ENCODE results near the gene EIPR1. TPM values are rescaled to one million over a fixed set of nuclear protein-coding genes. Genes with fewer than 3 reads are reported as not detected.

The EIPR1 gene
- total and polyA plus RNA-seq, 2 donors (not counting 3 experiments of a cell fraction or from before 2014, with no cell fraction given), result 30.8 to 57.3 TPM

GRCh38 chr2:3246406-3246805 is 131.2 kb downstream of the EIPR1 start:
- Histone ChIP-seq H3K27me3 (ENCODE audit: control insufficient read depth in 2 of 2, insufficient read depth in 2 of 2, low read length in 2 of 2) (no peaks in the 10 kb centered on the region), H3K36me3 (ENCODE audit: control insufficient read depth in 2 of 2, extremely low read depth in 1 of 2, insufficient read depth in 2 of 2, low read length in 2 of 2) (no peaks in the 10 kb centered on the region), H3K9me3 (replicated peaks; ENCODE audit: control insufficient read depth, insufficient read depth, low read length) (no peaks in the 10 kb centered on the region), H3K27ac (ENCODE audit: insufficient read depth, low read depth, low read length) (no peak overlapping the region), H3K4me1 (ENCODE audit: control insufficient read depth, extremely low read depth, insufficient read depth, low read length) (no peaks in the 10 kb centered on the region), H3K79me2 (ENCODE audit: control insufficient read depth, insufficient read depth, low read length) (no peaks in the 10 kb centered on the region), H3K4me3 (replicated peaks in 1 of 3; ENCODE audit: insufficient read depth in 1 of 3, low read depth in 1 of 3, low read length in 3 of 3) (no peak overlapping the region), H3K9me1 (replicated peaks; ENCODE audit: control insufficient read depth, extremely low read depth, insufficient read depth, low read length) (peaks cover 2% of the 10 kb centered on the region), H3K9ac (replicated peaks; ENCODE audit: extremely low read depth, insufficient read depth, low read length) (no peak overlapping the region), H4K20me1 (replicated peaks; ENCODE audit: control insufficient read depth, extremely low read depth, insufficient read depth, low read length) (no peaks in the 10 kb centered on the region), H3K4me2 (ENCODE audit: insufficient read depth, low read length) (no peak overlapping the region), H2AFZ (ENCODE audit: low read depth, low read length) (no peak overlapping the region)
- dilution Hi-C loops (cut with MboI; ENCODE audit: extremely low pct_ligation_motif_present, low sequenced_read_pairs) (no loop called here), intact Hi-C loops (cut with micrococcal nuclease) (no loop called here)
- no peak for DNase-seq (ENCODE audit: low read depth, low spot score)
- CTCF ChIA-PET, result no interaction called here
- POLR2A ChIA-PET, result no interaction called here
- FAIRE-seq, result no peak
- TF ChIP-seq POLR2AphosphoS5 (IDR thresholded peaks at IDR 0.05; ENCODE audit: insufficient read depth, low read depth, low read length), result no peak
- no peak for TF ChIP-seq FOS (IDR thresholded peaks at IDR 0.05; ENCODE audit: borderline replicate concordance, insufficient read depth, low read length)
- no peak for TF ChIP-seq MAX (IDR thresholded peaks at IDR 0.05; ENCODE audit: insufficient read depth, insufficient read length)
- TF ChIP-seq MYC (IDR thresholded peaks at IDR 0.05; ENCODE audit: low read depth, low read length), result no peak
- no peak for TF ChIP-seq EZH2 (IDR thresholded peaks at IDR 0.05; ENCODE audit: borderline replicate concordance, low read depth, low read length, severe bottlenecking)
- TF ChIP-seq CTCF (IDR thresholded peaks at IDR 0.05; ENCODE audit: extremely low read depth in 1 of 2, insufficient read depth in 1 of 2, low read depth in 1 of 2, low read length in 2 of 2), result no peak
- no peak for TF ChIP-seq GATA2 (IDR thresholded peaks at IDR 0.05; ENCODE audit: insufficient read depth, insufficient read length, low read depth, low read length)
- BruUV-seq (replicated peaks), result no TSS peak
